Muscle of arm (tissue), 12 donors: Measurements from ENCODE around the gene ITM2C. TPM values are rescaled to one million over a fixed set of nuclear protein-coding genes. Genes with fewer than 3 reads are reported as not detected.

Experiments
- DNase-seq: peaks from one replicate; pipeline ENCODE4 v3.0.0-alpha.2; 2013
- polyA plus RNA-seq, 12 donors: library from polyadenylated mRNA; unstranded; fragments of 120-200 nt; gene quantifications; one replicate each; pipeline ENCODE4 v1.2.1, GENCODE V29; 2013; ENCODE audit not compliant: insufficient read length in 12 of 12

ITM2C gene
- polyA plus RNA-seq, 12 donors = 115 to 441 (median 182) TPM; not detected in 1

GRCh38 chr2:230922951-230923717 lies 58.4 kb downstream of the ITM2C start:
- no peak for DNase-seq

GRCh38 chr2:230924092-230924469 lies 59.3 kb downstream of the ITM2C start:
- no peak for DNase-seq

GRCh38 chr2:230924470-230925341 lies 60.0 kb downstream of the ITM2C start, which contains the start of gene GPR55:
GPR55 (minus strand) TSS chr2:230925242; CDS start chr2:230910962, 14,280 bp downstream.
- no peak for DNase-seq

- DNase-seq = no peak
Measured at GRCh38 chr2:230925443-230925878, 60.7 kb downstream of the ITM2C start.

GRCh38 chr2:230925879-230926765 lies 61.4 kb downstream of the ITM2C start:
- no peak for DNase-seq

- DNase-seq = no peak
Measured at GRCh38 chr2:230927711-230928341, 63.1 kb downstream of the ITM2C start.

Other genes starting within 250 kb of the ITM2C start
- 10 to 100 TPM in 11 of 12 donors, not detected in 1; 54.8 to 84.9 (median 69.4) TPM for gene CAB39, start 152.1 kb upstream of the ITM2C start, polyA plus RNA-seq
- under 1 TPM in 4 of 12 donors, not detected in 8; 0.05 to 0.26 (median 0.09) TPM for gene GPR55, start 60.3 kb downstream of the ITM2C start, polyA plus RNA-seq
- gene SPATA3, start 131.2 kb downstream of the ITM2C start, polyA plus RNA-seq = not detected
- 10 to 100 TPM in 1 of 12 donors, 1 to 10 TPM in 2, under 1 TPM in 8, not detected in 1; 0.21 to 18.3 (median 0.66) TPM for gene C2orf72, start 172.6 kb downstream of the ITM2C start, polyA plus RNA-seq
- gene PSMD1, start 191.9 kb downstream of the ITM2C start, polyA plus RNA-seq = 100 to 1,000 TPM in 1 of 12 donors, 10 to 100 TPM in 11; 55.6 to 299 (median 83.9) TPM